Esophagus muscularis mucosa (tissue), 4 donors: Measurements from ENCODE around the gene AK3. TPM values are rescaled to one million over a fixed set of nuclear protein-coding genes. Genes with fewer than 3 reads are reported as not detected.

Source experiments
- DNase-seq: peaks from one replicate; pipeline ENCODE4 v3.0.0-alpha.2; 2017; ENCODE audit errors: extremely low spot score
- H3K27ac ChIP-seq, 4 donors: fragments of 200-600 bp; sonication (generic); replicated peaks in 1 of 4; 1 replicate in 3 of 4; 2 replicates in 1 of 4; pipeline ENCODE4 v1.5.1; 2016 to 2019; ENCODE audit warnings: mild to moderate bottlenecking in 1 of 4
- H3K27me3 ChIP-seq, 4 donors: fragments of 200-600 bp; sonication (generic); one replicate each; pipeline versions ENCODE4 v1.5.1 to v1.6.0; 2016 to 2019
- H3K36me3 ChIP-seq, 4 donors: fragments of 200-600 bp; sonication (generic); one replicate each; pipeline ENCODE4 v1.5.1; 2016 to 2019
- H3K4me1 ChIP-seq, 4 donors: fragments of 200-600 bp; sonication (generic); one replicate each; pipeline ENCODE4 v1.5.1; 2016 to 2019
- H3K4me3 ChIP-seq, 4 donors: fragments of 200-600 bp; sonication (generic); 1 replicate in 2 of 4; 2 replicates in 2 of 4; pipeline ENCODE4 v1.5.1; 2016 to 2019; ENCODE audit warnings: mild to moderate bottlenecking in 4 of 4, moderate library complexity in 1 of 4
- H3K9me3 ChIP-seq, 4 donors: fragments of 200-600 bp; sonication (generic); 1 replicate in 3 of 4; 2 replicates in 1 of 4; pipeline ENCODE4 v1.5.1; 2016 to 2019
- CTCF ChIP-seq, 3 experiments: fragments of 200-600 bp in 2 of 3; fragments of 450-650 bp in 1 of 3; sonication (generic) in 2 of 3; IDR thresholded peaks; one replicate each; pipeline ENCODE4 v1.5.1; 2017 to 2019; ENCODE audit warnings: antibody characterized with exemption in 3 of 3, mild to moderate bottlenecking in 2 of 3, moderate library complexity in 1 of 3
- EP300 ChIP-seq: sonication (generic); formaldehyde crosslinking; IDR thresholded peaks from one replicate; pipeline ENCODE4 v1.6.1; 2017; ENCODE audit warnings: antibody characterized with exemption
- POLR2A ChIP-seq: fragments of 450-650 bp; IDR thresholded peaks from one replicate; pipeline ENCODE4 v1.6.1; 2017; ENCODE audit warnings: antibody characterized with exemption, moderate library complexity, mild to moderate bottlenecking, low read depth
- POLR2AphosphoS5 ChIP-seq, 2 donors: sonication (generic); formaldehyde crosslinking; IDR thresholded peaks; one replicate each; pipeline ENCODE4 v1.6.1; 2017; ENCODE audit warnings: antibody characterized with exemption in 2 of 2
- WGBS: methylation state at CpG from one replicate; pipeline ENCODE4 v1.1.5; 2018; 5-methylcytosine and 5-hydroxymethylcytosine counted together
- intact Hi-C: fragments of 100-400 bp; cut with DNase I; formaldehyde crosslinking; loops from one replicate; pipeline ENCODE4 v1.15.1; 2023
- total RNA-seq, 4 donors: library from RNA; depleted of rRNA; stranded (reverse); fragments of >200 nt; gene quantifications; one replicate each; pipeline versions ENCODE4 v1.1.0 to v1.2.1, GENCODE V29; 2016

The AK3 gene
- total RNA-seq, 4 donors from 2014 or later: 90.0 to 129 (median 118) TPM

- Histone ChIP-seq H3K4me3 (peak overlapping the region; percentile 5 to 31 (median 18)), H3K27me3 (peaks cover 0 to 15% (median 0%) of the 10 kb centered on the region in 4 donors), H3K9me3 (no peaks in the 10 kb centered on the region), H3K36me3 (no peaks in the 10 kb centered on the region), H3K4me1 (peaks cover 7 to 17% (median 12%) of the 10 kb centered on the region in 4 donors), H3K27ac (peak overlapping the region in 3 of 4 donors; percentile 17 to 43 (median 36))
- TF ChIP-seq POLR2A: no peak
- no peak for TF ChIP-seq EP300
- TF ChIP-seq POLR2AphosphoS5 (IDR thresholded peaks at IDR 0.05): no peak
- no peak for TF ChIP-seq CTCF (IDR thresholded peaks at IDR 0.05)
- intact Hi-C loops: loop anchor here (2.0 to 10.0 kb wide), 4 partner anchors 34 to 824 kb away; no protein-coding TSS in a partner anchor
- DNase-seq: peak; percentile 89
- WGBS: 50% methylated on average over 12 of the region's 14 CpGs
These were observed 22.0 kb upstream of the AK3 start for GRCh38 chr9:4762886-4763541.

DNA sequence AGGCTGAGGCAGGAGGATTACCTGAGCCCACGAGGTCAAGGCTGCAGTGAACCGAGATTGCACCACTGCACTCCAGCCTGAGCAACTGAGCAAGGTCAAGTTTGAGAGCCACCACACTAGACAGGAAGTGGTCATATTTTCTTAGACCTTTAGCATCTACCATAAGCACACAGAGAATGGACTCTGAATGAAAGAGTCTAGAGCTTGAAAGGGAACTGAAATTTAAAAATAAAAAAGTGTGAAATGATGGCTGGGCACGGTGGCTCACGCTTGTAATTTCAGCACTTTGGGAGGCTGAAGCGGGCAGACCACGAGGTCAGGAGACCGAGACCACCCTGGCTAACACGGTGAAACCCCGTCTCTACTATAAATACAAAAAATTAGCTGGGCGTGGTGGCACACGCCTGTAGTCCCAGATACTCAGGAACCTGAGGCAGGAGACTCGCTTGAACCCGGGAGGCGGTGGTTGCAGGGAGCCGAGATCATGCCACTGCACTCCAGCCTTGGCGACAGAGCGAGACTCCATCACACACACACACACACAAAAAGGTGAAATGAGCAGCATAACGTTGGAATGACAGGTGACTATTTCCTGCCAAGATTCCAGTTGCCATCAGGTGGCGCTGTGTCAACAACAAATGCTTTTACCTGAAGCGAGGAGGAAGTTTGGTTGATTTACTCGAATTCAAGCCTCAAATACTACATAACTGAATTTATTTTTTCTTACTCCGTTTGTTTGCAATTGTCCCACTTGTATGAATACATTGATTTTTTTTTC is 21.3 kb upstream of the AK3 start:
- H3K27ac ChIP-seq: peak overlapping the region in 1 of 4 donors; percentile 36
- intact Hi-C loops: loop anchor here (2.0 to 10.0 kb wide), 4 partner anchors 35 to 825 kb away; no protein-coding TSS in a partner anchor
- H3K9me3 ChIP-seq: no peaks in the 10 kb centered on the region
- no peak for TF ChIP-seq EP300
- peak in 1 of 2 donors; percentile 22 for TF ChIP-seq POLR2AphosphoS5 (IDR thresholded peaks at IDR 0.05)
- TF ChIP-seq CTCF (IDR thresholded peaks at IDR 0.05): peak; percentile 75 to 78 (median 77)
- no peak for TF ChIP-seq POLR2A
- WGBS: 36% methylated on average over 17 of the region's 22 CpGs
- peaks cover 0 to 15% (median 0%) of the 10 kb centered on the region in 4 donors for H3K27me3 ChIP-seq
- DNase-seq: peak; percentile 92
- H3K36me3 ChIP-seq: no peaks in the 10 kb centered on the region
- H3K4me1 ChIP-seq: peaks cover 7 to 17% (median 12%) of the 10 kb centered on the region in 4 donors
- H3K4me3 ChIP-seq: peak overlapping the region in 3 of 4 donors; percentile 7 to 31 (median 29)

GRCh38 chr9:4760122-4760521 is 19.1 kb upstream of the AK3 start:
- no peak for DNase-seq
- H3K27me3 ChIP-seq: peaks cover 0 to 15% (median 0%) of the 10 kb centered on the region in 4 donors
- no peaks in the 10 kb centered on the region for H3K36me3 ChIP-seq
- H3K9me3 ChIP-seq: no peaks in the 10 kb centered on the region
- TF ChIP-seq POLR2A (no peak), CTCF (IDR thresholded peaks at IDR 0.05) (no peak)
- H3K4me1 ChIP-seq: peaks cover 7 to 17% (median 12%) of the 10 kb centered on the region in 4 donors
- no peak overlapping the region for H3K27ac ChIP-seq
- WGBS: 82% methylated on average over 3 of the region's 3 CpGs
- intact Hi-C loops: loop anchor here (5.0 to 10.0 kb wide), 3 partner anchors 37 to 827 kb away; no protein-coding TSS in a partner anchor
- H3K4me3 ChIP-seq: no peak overlapping the region

DNA sequence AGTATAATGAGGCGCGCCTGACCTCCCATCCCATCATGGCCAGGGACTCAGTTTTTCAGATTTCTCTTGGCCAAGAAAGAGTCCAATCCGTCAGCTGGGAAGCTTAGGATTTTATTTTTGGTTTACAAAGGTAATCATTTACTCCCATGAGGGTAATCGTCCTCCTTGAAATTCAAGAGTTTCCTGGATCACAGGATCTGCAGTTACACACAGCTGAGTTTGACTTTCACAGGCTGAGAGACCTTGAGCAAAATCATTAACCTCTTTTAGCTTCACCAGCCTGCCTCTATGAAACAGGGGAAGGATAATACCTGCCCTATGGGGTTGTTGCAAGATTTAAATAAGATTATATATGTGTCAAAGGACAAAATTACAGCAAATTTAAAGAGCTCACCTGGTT is 15.4 kb upstream of the AK3 start:
- Histone ChIP-seq H3K36me3 (no peaks in the 10 kb centered on the region), H3K27me3 (peaks cover 0 to 9% (median 0%) of the 10 kb centered on the region in 4 donors), H3K4me3 (no peak overlapping the region), H3K27ac (no peak overlapping the region), H3K9me3 (no peaks in the 10 kb centered on the region), H3K4me1 (peaks cover 0 to 6% (median 0%) of the 10 kb centered on the region in 4 donors)
- DNase-seq: no peak
- intact Hi-C loops: loop anchor here (10.0 kb wide), 1 partner anchor 668 kb away; no protein-coding TSS in a partner anchor
- 83% methylated on average over 4 of the region's 4 CpGs for WGBS
- TF ChIP-seq EP300 (no peak), POLR2AphosphoS5 (IDR thresholded peaks at IDR 0.05) (no peak), CTCF (IDR thresholded peaks at IDR 0.05) (no peak), POLR2A (no peak)
